ENCODE data around the gene RRP8. TPM values are rescaled to one million over a fixed set of nuclear protein-coding genes. Genes with fewer than 3 reads are reported as not detected.

RRP8 gene
- total RNA-seq, 1 donor from 2014 or later = 14.6 TPM

GRCh38 chr11:6594142-6594768 lies 9.2 kb downstream of the RRP8 start:
- peaks cover 4% of the 10 kb centered on the region for H3K27me3 Mint-ChIP-seq (ENCODE audit: unreplicated experiment)
- no peak for DNase-seq (ENCODE audit: low spot score)
- no peak for TF ChIP-seq CTCF (IDR thresholded peaks at IDR 0.05; ENCODE audit: unreplicated experiment)
- H3K4me3 Mint-ChIP-seq (ENCODE audit: unreplicated experiment) = no peak overlapping the region
- H3K9me3 Mint-ChIP-seq (ENCODE audit: unreplicated experiment) = no peaks in the 10 kb centered on the region
- peaks cover 27% of the 10 kb centered on the region for H3K36me3 Mint-ChIP-seq (ENCODE audit: low read depth, unreplicated experiment)
- peak overlapping the region; percentile 36 for H3K27ac Mint-ChIP-seq (ENCODE audit: unreplicated experiment)
- peaks cover 7% of the 10 kb centered on the region for H3K4me1 Mint-ChIP-seq (ENCODE audit: unreplicated experiment)

GRCh38 chr11:6588018-6588417 lies 15.4 kb downstream of the RRP8 start:
- Mint-ChIP-seq H3K36me3 (ENCODE audit: low read depth, unreplicated experiment) (peaks cover 18% of the 10 kb centered on the region), H3K27ac (ENCODE audit: unreplicated experiment) (no peak overlapping the region), H3K9me3 (ENCODE audit: unreplicated experiment) (no peaks in the 10 kb centered on the region), H3K27me3 (ENCODE audit: unreplicated experiment) (no peaks in the 10 kb centered on the region), H3K4me3 (ENCODE audit: unreplicated experiment) (no peak overlapping the region), H3K4me1 (ENCODE audit: unreplicated experiment) (no peaks in the 10 kb centered on the region)
- DNase-seq (ENCODE audit: low spot score) = no peak
- no peak for TF ChIP-seq CTCF (IDR thresholded peaks at IDR 0.05; ENCODE audit: unreplicated experiment)

DNA sequence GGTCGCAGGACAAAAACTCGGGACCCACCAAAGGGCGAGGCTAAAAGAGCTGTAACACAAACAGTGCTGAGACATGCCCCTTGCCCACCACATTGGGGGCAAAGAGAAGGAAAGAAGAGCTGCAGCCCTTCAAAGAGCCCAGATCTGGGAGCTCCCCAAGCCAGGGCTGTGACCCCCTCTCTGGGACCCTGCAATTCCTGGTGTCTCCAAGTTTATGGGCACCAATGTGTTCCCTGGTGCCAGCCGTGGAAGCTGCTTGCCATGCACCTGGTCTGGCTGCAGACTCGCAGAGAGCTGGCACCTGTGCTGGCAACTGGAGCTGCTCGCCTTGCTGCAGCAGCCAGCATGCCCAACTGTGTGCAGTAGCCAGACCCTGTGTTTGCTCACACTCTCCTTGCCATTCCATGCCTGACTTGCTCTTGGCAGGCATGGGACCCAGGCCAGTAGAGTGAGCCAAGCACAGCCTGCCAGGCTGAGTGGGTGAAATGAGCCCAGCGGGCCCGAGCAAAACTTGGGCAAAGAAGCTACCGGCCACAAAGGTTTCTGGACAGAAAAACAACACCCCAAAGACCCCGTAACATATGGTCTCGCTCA lies 16.0 kb downstream of the RRP8 start:
- no peak for TF ChIP-seq CTCF (IDR thresholded peaks at IDR 0.05; ENCODE audit: unreplicated experiment)
- DNase-seq (ENCODE audit: low spot score) = no peak
- Mint-ChIP-seq H3K9me3 (ENCODE audit: unreplicated experiment) (no peaks in the 10 kb centered on the region), H3K27me3 (ENCODE audit: unreplicated experiment) (no peaks in the 10 kb centered on the region), H3K4me3 (ENCODE audit: unreplicated experiment) (no peak overlapping the region), H3K36me3 (ENCODE audit: low read depth, unreplicated experiment) (peaks cover 18% of the 10 kb centered on the region), H3K27ac (ENCODE audit: unreplicated experiment) (no peak overlapping the region), H3K4me1 (ENCODE audit: unreplicated experiment) (no peaks in the 10 kb centered on the region)

- Mint-ChIP-seq H3K4me1 (ENCODE audit: unreplicated experiment) (no peaks in the 10 kb centered on the region), H3K27ac (ENCODE audit: unreplicated experiment) (no peak overlapping the region), H3K36me3 (ENCODE audit: low read depth, unreplicated experiment) (peaks cover 19% of the 10 kb centered on the region), H3K9me3 (ENCODE audit: unreplicated experiment) (no peaks in the 10 kb centered on the region), H3K4me3 (ENCODE audit: unreplicated experiment) (no peak overlapping the region), H3K27me3 (ENCODE audit: unreplicated experiment) (no peaks in the 10 kb centered on the region)
- no peak for DNase-seq (ENCODE audit: low spot score)
- no peak for TF ChIP-seq CTCF (IDR thresholded peaks at IDR 0.05; ENCODE audit: unreplicated experiment)
Observed at GRCh38 chr11:6586434-6587359, 16.7 kb downstream of the RRP8 start.
